Mucosa of descending colon (tissue), 3 donors: ENCODE measurements around the gene TTYH3. TPM values are rescaled to one million over a fixed set of nuclear protein-coding genes. Genes with fewer than 3 reads are reported as not detected.

ENCODE experiments used
- ATAC-seq: fragments of 200-7000 bp; cut with Tn5 transposase; one replicate; pipeline ENCODE4 v1.9.1; 2020; ENCODE audit warnings: mild to moderate bottlenecking, moderate library complexity
- DNase-seq, 3 donors: peaks; one replicate each; pipeline ENCODE4 v3.0.0-alpha.2; 2020
- H3K36me3 ChIP-seq: fragments of 200-600 bp; one replicate; pipeline ENCODE4 v1.8.0; 2021; ENCODE audit warnings: low read depth, mild to moderate bottlenecking
- H3K4me1 ChIP-seq: fragments of 200-600 bp; one replicate; pipeline ENCODE4 v1.8.0; 2021; ENCODE audit warnings: low read depth, mild to moderate bottlenecking
- H3K4me3 ChIP-seq: fragments of 200-600 bp; one replicate; pipeline ENCODE4 v1.8.0; 2021; ENCODE audit warnings: mild to moderate bottlenecking
- H3K9me3 ChIP-seq: fragments of 200-600 bp; one replicate; pipeline ENCODE4 v1.8.0; 2021; ENCODE audit warnings: mild to moderate bottlenecking
- CTCF ChIP-seq: fragments of 200-600 bp; IDR thresholded peaks from one replicate; pipeline ENCODE4 v1.8.0; 2022; ENCODE audit warnings: antibody characterized with exemption, mild to moderate bottlenecking
- intact Hi-C, 2 donors: fragments of 100-400 bp; cut with DNase I in 1 of 2; cut with micrococcal nuclease in 1 of 2; formaldehyde crosslinking; loops; one replicate each; pipeline versions ENCODE4 v1.11.0 to v1.11.1; 2022; cut with DNase I, micrococcal nuclease
- total RNA-seq, 3 donors: library from RNA; stranded (reverse); fragmentation: NEBNext Ultra II Directional in 2 of 3; extraction: Animal tissue kit (Norgen Biotek cat#: 25700) in 2 of 3; gene quantifications; one replicate each; pipeline versions ENCODE4 v1.2.1 to v1.2.4, GENCODE V29; 2021 to 2023
- donor health status: DM: no; HTN: no; CAD: no; lungs with moderate emphysema.
- donor health status: DM: no; HTN: no; CAD: no.
- donor health status: DM: no; HTN: yes; CAD: no.

Gene TTYH3
- total RNA-seq, 3 donors from 2014 or later: 23.4 to 63.7 (median 32.1) TPM

- Histone ChIP-seq H3K4me3 (no peak overlapping the region), H3K36me3 (no peaks in the 10 kb centered on the region)
- intact Hi-C loops: no loop called here
Observed at GRCh38 chr7:2593036-2593727, 38.6 kb upstream of the TTYH3 start.

GRCh38 chr7:2594599-2594998, 37.2 kb upstream of the TTYH3 start:
- Histone ChIP-seq H3K9me3 (no peaks in the 10 kb centered on the region), H3K4me1 (no peaks in the 10 kb centered on the region), H3K36me3 (no peaks in the 10 kb centered on the region), H3K4me3 (no peak overlapping the region)
- TF ChIP-seq CTCF: no peak
- ATAC-seq (no peak), DNase-seq (no peak)
- intact Hi-C loops: no loop called here

More at GRCh38 chr7:2593036-2593727, 38.6 kb upstream of the TTYH3 start:
- H3K9me3 ChIP-seq: no peaks in the 10 kb centered on the region
- DNase-seq: no peak
- ATAC-seq: no peak
- no peak for TF ChIP-seq CTCF
- H3K4me1 ChIP-seq: no peaks in the 10 kb centered on the region

GRCh38 chr7:2595258-2595860, 36.4 kb upstream of the TTYH3 start:
- ATAC-seq: no peak
- DNase-seq: no peak
- Histone ChIP-seq H3K36me3 (peaks cover 5% of the 10 kb centered on the region), H3K9me3 (no peaks in the 10 kb centered on the region), H3K4me1 (no peaks in the 10 kb centered on the region), H3K4me3 (no peak overlapping the region)
- TF ChIP-seq CTCF: no peak
- intact Hi-C loops: no loop called here

- Histone ChIP-seq H3K36me3 (peaks cover 5% of the 10 kb centered on the region), H3K4me1 (no peaks in the 10 kb centered on the region), H3K4me3 (no peak overlapping the region), H3K9me3 (no peaks in the 10 kb centered on the region)
- DNase-seq (no peak), ATAC-seq (no peak)
- intact Hi-C loops: no loop called here
- TF ChIP-seq CTCF: no peak
Observed at GRCh38 chr7:2596464-2597272, 35.1 kb upstream of the TTYH3 start.

- Histone ChIP-seq H3K4me1 (no peaks in the 10 kb centered on the region), H3K36me3 (peaks cover 5% of the 10 kb centered on the region), H3K4me3 (no peak overlapping the region), H3K9me3 (no peaks in the 10 kb centered on the region)
- no peak for DNase-seq
- ATAC-seq: no peak
- no peak for TF ChIP-seq CTCF
- intact Hi-C loops: no loop called here
Observed at GRCh38 chr7:2597273-2597640, 34.5 kb upstream of the TTYH3 start.
